ENCODE data around the gene ZNF280D.

ZNF280D gene

DNA sequence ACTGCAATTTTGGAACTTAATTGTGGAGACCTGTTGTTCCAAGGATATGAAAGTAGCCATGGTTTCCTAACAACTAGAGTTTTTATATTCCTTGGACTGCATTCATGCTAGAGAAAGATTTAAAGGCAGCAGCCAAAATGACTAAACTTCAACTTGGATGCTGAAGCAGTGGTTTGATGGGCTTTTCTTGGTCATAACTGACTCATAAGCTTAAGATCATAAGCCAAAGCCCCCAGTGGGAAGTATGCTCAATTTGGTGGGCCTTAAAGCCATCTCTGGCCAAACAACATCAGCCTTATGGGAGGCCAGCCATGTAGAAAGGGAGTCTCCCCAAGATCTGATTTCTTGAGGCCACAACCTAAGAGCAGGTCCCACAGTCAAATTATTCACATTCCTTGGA, 80.2 kb downstream of the ZNF280D start:
- DNase-seq = no peak

DNA sequence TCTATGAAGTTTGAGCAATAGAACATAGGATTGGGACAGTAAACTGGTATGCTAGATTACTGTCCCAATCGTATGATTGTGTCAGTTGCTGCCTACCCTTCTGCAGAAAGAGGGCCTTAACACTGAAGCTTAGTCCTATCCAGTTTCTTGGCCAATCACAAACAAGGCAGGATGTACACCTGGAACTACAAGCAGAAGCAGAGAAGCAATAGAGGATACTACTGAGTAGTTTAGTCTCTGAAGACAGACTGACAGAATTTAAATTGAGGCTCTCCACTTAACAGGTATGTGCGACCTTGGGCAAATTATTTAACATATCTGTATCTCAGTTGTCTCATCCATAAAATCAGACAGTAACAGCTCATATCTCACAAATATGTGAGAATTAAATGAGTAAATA, 85.0 kb downstream of the ZNF280D start:
- no peak for DNase-seq

DNA sequence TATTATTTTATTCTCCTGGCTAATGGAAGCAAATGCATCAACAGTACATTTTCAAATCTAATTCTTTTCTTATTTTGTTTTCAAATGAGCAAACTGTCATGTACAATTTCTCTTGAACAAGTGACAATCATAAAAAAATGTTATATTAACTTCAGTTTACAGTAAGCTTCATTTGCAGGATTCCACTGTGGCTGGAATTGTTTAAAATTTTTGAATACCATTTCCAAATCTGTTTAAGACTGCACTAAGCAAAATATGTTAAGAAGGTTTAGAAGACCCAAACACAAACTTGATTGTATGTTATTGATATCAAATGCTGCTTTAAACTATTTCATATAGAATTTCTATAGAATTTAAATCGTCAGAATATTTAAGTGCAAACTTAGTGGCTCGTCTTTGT, 92.8 kb downstream of the ZNF280D start:
- DNase-seq = no peak

DNA sequence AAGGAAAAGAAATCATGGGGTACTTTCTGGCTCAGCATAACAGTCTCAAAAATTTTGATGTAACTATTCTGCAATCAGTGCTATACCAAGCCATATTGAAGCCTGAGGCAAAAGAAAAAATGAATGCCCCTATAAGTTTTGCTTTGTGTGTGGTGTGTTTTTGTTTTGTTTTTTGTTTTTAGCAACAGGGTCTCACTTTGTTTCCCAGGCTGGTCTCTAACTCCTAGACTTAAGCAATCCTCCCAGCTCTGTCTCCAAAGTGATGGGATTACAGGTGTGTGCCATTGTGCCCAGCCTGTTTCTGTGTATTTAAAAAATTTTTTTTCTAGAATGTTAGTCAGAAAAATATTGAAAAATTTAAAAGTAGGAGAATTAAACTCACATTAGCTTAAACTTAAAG, 93.2 kb downstream of the ZNF280D start:
- no peak for DNase-seq

DNA sequence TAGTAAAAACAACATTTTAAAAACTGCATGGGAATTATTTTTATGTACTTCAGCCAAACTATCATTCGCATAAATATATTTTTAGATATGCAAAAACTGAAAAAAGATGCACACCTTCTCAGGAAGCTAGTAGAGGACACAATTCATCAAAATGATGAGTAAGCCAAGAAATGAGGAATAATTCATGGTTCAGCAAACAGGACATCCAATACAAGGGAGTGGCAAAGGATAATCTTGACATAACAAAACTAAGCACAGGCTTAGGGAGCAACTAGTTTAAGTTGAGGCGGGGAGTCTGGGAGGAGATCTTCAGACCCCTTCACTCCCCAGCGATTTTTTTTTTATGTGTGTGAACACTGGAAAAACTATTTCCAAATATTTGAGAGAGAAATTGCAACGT, 93.7 kb downstream of the ZNF280D start:
- DNase-seq = no peak

DNA sequence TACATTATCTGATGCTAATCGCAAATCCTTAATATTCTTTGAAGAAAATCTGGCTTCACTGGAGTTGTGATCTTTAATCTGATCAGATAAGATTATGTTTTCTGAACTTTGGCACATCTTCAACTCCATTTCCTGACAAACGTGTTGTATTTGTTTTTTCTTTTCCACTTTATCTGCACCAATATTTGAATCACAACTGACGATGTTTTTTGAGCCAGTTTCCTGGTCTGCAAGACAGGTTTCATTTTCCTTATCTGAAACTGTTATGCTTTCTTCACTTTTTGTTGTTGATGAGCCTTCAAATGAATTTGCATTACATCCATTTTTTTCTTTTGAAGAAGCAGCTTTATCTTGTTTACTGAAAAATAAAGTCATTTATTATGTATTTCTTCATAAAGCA, 101.5 kb downstream of the ZNF280D start:
- no peak for DNase-seq

DNA sequence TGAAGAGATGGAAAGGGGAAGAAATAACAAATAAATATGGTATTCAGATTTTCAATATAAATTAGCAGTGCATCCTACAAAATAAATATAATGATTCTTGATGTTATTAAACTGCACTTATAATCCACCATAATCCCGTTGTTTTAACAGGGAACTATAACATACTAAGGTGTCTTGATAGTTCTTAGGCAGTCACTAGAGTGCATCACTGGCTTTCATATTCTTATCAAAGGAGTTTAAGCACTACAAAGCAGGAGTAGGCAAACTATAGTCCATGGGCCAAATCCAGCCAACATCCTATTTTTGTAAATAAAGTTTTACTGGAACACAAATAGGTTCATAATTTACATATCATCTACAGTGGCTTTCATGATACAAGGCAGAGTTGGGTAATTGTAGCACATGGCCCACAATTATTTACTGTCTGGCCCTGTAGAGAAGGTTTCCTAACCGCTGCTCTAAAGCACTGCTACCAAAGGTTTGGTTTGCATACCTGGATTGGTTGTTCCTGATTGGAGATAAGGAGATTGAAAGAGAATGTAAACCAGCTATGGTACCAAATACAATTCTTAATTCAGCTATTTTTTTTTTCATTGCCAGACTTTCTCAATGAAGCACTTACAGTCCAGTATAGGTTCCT, 104.3 kb downstream of the ZNF280D start:
- no peak for DNase-seq

DNA sequence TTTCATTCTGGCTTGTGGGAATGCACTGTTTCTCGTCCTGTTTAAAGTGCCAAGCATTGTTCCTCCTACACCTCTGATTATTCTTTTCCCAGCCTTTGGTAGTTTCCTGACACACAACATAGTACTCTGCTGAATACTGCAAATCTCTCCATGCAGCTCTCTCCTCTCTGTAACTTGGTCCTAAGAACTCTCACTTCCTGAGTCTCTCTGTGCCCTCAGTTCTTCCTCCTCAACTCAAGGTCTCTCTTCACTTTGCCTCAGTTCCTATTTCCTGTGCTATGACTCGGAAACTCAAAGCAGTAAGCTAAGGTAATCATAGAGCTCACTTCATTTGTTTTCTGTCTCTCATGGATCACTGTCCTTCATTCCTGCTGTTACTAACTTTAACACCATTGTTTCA, 113.4 kb downstream of the ZNF280D start:
- DNase-seq = no peak

DNA sequence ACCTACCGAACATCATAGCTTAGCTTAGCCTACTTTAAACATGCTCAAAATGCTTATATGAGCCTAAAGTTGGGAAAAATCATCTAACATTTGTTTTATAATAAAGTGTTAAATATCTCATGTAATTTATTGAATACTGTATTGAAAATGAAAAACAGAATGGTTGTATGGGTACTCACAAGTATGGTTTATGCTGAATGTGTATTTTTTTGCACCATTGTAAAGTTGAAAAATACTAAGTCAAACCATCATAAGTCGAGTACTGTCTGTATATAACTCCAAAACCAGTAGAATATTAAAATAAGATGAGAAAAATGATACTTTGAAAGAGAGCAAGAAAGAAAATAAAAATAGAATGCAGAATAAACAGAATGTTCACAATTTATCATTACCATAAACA, 115.7 kb downstream of the ZNF280D start:
- no peak for DNase-seq

DNA sequence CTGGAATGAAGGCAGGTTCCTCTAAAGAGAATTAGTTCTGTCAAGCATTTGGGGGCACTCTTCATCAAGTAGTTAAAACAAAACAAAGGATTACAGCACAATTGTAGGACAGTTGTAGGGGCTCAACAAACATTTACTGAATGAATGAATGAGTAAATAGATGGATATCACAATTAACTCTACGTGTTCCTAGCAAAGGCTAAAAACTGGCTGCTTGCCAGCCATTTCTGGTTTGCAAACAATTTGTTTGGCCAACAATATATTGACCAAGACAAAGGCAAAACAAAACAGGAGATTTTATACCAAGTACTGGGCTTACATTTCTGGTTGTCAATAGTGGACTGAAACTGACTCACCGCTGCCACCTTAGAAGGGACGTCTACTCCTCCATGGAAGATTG, 116.8 kb downstream of the ZNF280D start:
- DNase-seq = no peak

DNA sequence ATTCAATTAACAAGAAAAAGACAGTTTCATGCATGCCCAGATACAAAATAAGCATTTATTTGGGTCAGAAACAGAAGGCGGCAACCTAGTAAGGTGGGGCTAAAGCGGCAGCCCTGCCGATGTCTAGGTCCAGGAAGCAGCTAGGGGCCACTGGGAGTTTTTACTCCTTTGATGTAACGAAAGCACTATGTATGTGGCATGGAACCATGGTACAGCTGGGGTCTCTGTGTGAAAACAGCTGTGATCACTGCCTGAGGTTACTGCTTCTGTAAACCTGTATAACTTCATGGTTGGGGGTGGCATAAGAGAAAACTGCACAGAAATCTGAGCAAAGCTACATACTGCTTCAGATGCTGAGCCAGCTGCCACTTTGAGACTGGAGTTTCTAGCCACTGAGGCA, 119.5 kb downstream of the ZNF280D start:
- no peak for DNase-seq

DNA sequence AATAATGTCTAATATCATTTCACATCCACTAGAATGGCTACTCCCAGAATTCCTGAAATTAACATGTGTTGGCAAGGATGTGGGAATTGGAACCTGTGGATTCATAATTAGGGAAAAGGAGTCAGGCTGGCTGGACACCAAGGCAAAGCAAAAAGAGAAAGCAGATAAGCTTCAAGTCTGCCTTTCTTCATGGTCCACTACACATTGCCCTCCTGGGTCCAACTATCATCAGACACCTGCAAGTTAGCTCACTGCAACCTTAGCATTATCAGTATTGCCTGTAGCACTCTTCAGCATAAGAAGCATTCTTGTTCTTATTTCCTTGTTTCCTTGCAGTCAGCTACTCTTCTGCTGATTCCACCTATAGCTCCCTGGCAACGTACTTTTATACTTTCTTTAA, 124.3 kb downstream of the ZNF280D start:
- DNase-seq = no peak

DNA sequence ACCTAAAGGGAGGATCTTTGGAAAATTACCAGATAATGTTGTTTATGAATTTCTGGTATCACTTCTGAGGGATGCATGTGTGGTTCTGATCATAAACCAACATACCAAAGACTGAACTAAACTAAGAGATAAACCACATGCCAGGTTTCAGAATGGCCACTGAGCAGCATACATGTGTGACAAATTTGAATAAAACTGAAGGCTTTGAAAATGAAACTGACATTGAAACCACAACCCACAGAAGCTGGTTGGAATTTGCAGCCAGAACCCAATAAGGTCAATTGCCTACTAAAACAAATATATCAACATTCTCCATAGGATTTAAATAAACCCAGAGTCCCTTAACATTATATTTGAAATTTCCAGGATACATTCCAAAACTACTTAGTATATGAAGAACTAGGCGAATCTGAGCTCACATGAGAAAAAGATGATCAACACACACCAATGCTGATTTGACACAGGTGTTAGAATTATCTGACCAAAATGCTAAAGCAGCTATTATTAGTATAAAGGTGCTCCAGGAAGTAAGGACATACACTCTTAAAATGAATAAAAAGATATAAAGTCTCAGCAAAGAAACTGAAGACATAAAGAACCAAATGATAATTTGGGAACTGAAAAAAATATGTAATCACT, 125.0 kb downstream of the ZNF280D start:
- DNase-seq = no peak

DNA sequence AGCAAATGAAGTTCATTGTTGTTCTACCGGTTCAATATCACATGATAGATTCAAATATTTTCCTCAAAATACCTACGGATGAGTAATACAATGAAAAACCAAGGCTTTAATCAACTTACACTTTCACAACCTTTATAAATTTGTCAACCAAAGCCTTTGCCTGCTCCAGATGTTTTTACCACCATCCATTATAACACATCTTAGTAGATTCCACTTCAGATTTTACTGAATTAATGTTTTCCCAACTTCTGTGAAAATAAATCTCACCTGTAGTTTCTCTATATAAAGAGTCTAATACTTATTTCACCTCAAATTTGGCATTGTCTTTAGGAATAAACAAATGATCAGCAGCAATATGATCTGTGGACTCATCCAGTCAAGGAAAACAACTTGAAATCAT, 131.1 kb downstream of the ZNF280D start:
- DNase-seq = no peak

DNA sequence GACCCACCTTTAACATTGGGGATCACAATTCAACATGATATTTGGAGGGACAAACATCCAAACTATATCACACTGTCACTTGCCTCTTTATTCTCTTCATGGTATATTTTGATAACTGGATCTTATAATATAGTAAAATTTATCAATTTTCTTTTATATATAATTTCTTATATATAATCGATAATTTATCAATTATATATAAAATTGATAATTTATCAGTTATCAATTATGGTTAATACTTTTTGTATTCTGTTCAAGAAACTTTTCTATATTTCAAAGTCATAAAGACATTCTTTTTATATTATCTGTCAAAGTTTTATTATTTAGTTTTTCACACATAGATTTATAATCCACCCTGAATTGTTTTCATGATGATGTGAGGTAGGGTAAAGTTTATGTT, 132.9 kb downstream of the ZNF280D start:
- no peak for DNase-seq

DNA sequence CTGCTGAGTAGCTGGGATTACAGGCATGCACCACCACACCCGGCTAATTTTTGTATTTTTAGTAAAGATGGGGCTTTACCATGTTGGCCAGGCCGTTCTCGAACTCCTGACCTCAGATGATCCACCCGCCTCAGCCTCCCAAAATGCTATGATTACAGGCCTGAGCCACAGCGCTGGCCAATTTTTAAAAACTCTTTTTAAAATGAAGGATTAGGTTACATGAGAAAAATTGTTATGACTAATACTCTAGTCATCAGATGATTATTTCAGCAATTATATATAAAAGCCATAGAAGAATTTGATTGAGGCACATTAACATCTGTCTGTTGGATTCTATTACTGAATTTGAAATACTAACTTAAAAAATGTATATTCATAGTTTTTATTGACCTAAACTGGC, 134.3 kb downstream of the ZNF280D start:
- DNase-seq = no peak

DNA sequence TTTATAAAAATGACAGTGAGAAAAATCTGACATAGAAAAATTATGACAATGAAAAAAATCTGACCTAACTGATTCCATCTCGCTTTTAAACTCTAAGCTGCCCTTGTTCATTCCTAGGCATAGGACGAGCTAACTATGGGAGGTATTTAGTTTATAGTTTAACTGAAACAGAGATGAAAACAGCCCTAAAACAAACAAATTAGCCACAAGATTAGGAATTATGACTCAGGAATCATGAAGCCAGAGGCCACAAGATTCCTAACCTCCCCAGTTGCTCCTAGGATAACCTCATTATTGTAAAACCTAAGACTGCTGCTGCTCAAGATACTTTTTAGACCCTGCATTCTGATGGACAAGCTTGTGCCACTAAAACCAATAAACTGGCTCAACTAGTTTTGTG, 145.6 kb downstream of the ZNF280D start:
- no peak for DNase-seq

DNA sequence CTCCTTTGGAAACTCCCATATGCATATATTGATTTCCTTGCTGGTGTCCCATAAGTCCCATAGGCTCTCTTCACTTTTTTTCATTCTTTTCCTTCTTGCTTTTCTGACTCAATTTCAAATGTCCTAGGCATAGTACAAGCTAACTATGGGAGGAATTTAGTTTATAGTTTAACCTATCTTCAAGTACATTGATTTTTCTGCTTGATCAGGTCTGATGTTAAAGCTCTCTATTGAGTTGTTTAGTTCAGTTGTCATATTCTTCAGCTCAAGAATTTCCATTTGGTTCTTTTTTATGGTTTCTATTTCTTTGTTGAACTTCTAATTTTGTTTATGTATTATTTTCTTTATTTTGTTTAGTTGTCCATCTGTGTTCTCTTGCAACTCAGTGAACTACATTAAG, 147.1 kb downstream of the ZNF280D start:
- no peak for DNase-seq

DNA sequence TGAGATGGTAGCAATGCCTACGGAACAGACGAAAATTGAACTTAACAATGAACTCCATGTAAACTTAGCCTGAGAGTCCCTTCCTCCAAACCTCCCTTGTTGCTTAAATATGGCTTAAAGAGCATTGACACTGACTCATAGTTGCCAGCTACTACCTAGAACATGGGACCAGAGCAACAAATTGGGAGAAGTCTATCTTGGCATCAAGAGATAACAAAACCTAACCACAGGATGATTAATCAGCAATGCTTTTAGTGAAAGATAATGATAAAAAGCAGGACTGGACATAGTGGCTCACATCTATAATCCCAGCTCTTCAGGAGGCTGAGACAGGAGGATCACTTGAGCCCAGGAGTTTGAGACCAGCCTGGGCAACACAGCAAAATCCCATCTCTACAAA, 150.5 kb downstream of the ZNF280D start:
- DNase-seq = no peak
